SH-SY5Y (cell line): ENCODE data around the gene BLOC1S5.

ENCODE experiments used
- GATA2 ChIP-seq: IDR thresholded peaks from 2 replicates; pipeline ENCODE4 v1.6.1; 2011; ENCODE audit warnings: mild to moderate bottlenecking, low read depth, low read length
- GATA3 ChIP-seq: IDR thresholded peaks from 2 replicates; pipeline ENCODE4 v1.6.1; 2011; ENCODE audit warnings: low read depth, mild to moderate bottlenecking, low read length, moderate library complexity

DNA sequence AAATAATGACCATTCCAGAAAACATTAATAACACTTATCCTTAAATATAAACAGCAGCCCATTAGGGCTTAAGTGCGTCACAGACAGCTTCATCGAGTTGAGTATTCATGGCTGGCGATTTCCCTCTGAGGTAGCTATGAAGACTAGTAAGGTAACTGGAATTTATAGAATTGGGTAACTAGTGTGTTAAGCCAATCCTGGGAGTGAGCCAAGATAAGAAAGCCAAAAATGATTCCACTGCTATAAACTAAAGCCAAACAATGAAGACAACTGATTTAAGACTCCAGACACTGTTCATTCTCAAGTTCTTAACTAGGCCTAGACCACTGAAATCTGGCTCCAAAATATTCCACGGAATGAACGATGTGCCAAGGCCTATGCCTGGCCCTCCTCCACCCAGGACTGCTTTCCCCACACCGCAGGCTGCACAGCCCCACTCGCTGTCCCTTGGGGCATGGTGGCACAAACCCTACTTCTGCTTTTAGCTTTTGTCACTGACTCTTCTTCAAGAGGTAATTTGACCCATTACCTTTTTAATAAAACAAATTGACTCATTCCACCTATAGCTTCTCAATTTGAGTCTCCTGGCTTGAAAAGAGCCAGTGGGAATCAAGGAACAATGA, 66.0 kb downstream of the BLOC1S5 start:
- TF ChIP-seq GATA3 (no peak), GATA2 (no peak)
